ENCODE measurements around the gene CDK4.

Gene CDK4

GRCh38 chr12:57722716-57723629, 29.1 kb downstream of the CDK4 start:
- peak overlapping the region; percentile 52 for H3K27ac ChIP-seq
- TF ChIP-seq CTCF (IDR thresholded peaks at IDR 0.05) (no peak), ZFX (IDR thresholded peaks at IDR 0.05; ENCODE audit: borderline replicate concordance) (no peak)

GRCh38 chr12:57721846-57722608, 30.1 kb downstream of the CDK4 start:
- H3K27ac ChIP-seq: peak overlapping the region; percentile 52

- peak overlapping the region; percentile 52 for H3K27ac ChIP-seq
- TF ChIP-seq CTCF (IDR thresholded peaks at IDR 0.05) (no peak), ZFX (IDR thresholded peaks at IDR 0.05; ENCODE audit: borderline replicate concordance) (no peak)
Observed at GRCh38 chr12:57720606-57721595, 31.2 kb downstream of the CDK4 start.

GRCh38 chr12:57719777-57720605, 32.1 kb downstream of the CDK4 start:
- H3K27ac ChIP-seq: peak overlapping the region; percentile 52
- no peak for TF ChIP-seq CTCF (IDR thresholded peaks at IDR 0.05)
- TF ChIP-seq ZFX (IDR thresholded peaks at IDR 0.05; ENCODE audit: borderline replicate concordance): no peak

GRCh38 chr12:57718641-57719528, 33.2 kb downstream of the CDK4 start:
- TF ChIP-seq ZFX (IDR thresholded peaks at IDR 0.05; ENCODE audit: borderline replicate concordance): no peak
- no peak for TF ChIP-seq CTCF (IDR thresholded peaks at IDR 0.05)
- peak overlapping the region; percentile 52; the same call in 1 of the 2 replicates for H3K27ac ChIP-seq

- no peak for TF ChIP-seq CTCF (IDR thresholded peaks at IDR 0.05)
- no peak for TF ChIP-seq ZFX (IDR thresholded peaks at IDR 0.05; ENCODE audit: borderline replicate concordance)
- H3K27ac ChIP-seq: 0 out of 2 replicates have a peak overlapping the region, but pooled peaks have one; percentile 52
Observed at GRCh38 chr12:57717846-57718640, 34.1 kb downstream of the CDK4 start.
